ENCODE data around the gene C8A.

C8A gene

DNA sequence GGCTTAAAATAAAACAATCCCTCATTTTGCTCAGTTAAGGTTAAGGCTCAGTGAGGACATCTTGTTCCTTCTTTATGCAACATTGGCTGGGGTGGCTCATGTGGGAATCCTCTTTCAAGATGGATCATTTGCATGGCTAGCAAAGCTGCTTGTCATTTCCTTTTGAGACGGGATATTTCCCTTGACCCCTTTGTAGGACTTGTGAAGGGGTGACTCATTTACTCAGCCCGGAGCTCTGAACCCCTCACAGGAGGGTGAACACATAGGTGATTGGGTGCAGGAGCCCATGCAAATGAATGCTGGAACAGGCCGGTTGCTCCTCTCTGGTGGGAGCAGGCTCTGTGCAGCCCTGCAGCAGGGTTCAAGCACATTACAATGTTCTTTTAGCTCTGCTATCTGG lies 15.8 kb upstream of the C8A start:
- DNase-seq, result no peak

DNA sequence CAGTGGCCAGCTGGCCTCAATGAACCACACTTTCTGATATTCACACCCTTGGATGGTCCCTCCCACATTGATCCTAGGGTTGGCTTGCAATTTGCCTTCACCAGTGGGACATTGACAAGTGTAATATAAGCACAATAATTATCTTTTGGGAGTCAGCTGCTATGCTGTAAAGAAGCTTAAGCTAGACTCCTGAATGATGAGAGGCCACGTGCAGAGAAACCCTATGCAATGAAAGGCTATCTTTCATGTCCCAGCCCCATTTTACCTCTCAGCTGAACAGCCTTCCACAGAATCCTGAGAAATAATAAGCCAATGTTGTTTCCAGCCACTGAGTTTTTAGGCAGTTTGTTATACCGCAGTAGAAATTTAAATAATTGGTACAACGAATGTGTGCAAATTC lies 11.1 kb upstream of the C8A start:
- no peak for DNase-seq

DNA sequence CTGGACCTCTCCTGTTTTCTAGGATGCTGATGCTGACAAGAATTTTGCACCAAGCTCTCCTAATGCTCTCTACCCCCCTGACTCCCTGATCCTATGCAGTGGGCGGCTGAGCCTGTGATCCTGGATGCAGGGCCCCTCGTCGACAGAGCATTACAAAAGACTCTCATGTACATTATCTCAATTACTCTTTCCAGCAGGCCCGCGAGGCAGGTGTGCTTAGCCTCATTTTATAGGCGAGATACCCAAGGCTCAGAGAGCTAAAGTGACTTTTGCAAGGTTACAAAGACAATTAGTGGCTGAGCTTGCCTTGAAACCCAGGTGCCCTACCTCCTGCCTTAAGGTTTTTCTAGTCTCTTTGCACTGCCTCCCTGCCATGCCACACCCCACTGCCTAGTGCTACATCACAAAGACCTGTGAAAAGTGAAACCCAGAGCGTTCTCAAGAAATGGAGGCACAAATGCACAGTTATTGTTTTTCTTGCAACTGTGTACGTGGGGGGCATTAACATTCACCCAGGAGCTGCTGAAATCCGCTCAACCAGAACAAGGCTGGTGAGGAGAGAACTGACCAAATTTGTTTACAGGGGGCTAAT lies 10.0 kb upstream of the C8A start:
- no peak for DNase-seq

DNA sequence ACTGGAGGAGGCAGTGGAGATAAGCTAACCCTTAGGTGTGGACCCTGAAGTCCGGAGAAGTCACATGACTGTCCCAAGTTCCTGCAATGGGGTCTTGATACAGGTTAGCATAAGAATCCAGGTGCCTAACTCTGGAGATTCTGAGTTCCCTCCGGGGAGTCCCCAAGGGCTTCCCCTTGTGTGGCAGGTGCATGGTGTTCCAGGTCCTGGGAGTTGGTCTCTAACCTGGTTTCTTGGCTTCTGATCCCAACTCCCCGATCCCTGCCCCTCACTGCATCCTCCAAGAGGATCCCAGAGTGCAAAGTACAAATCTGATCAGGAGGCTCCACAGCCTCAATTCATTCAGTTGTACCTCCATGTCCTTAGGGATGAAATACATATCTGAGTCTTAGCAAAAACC lies 9.3 kb upstream of the C8A start:
- no peak for DNase-seq

DNA sequence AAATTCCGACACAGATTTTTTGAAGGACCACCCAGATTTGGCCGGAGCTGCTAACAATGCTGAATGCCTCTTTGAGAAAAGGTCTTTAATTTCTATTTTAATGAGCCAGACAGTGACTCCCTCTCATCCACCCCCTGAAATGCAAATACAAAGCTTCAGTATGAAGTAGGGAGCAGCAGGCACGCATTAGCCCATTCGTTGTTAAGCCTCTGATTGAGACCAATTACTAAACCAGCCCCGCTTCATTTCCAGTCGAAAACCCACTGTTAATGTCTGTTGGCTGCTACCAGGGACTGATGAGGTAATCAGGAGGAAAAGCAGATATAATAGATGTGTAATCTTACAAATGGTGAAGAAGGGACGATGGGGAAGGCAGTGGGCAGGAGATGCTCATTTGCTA lies 4.8 kb upstream of the C8A start:
- no peak for DNase-seq

DNA sequence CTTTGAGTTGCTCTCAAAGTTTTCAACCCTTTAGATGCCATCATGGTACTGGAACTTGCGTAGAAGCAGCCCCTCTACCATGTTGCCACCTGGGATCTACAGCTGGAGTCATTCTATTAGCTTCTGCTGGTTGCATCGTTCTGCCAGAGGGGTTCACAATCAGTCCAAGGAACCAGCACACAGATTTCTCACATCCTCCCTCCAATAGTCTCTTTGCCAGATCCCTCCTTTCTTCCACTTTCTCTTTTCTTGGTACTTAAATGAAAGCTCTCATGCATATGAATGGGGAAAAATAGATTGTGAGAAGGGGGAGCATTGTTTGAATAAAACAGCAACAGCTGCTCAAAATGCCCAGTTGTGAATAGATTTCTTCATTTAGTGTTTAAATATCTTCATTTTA lies 4.2 kb upstream of the C8A start:
- no peak for DNase-seq

DNA sequence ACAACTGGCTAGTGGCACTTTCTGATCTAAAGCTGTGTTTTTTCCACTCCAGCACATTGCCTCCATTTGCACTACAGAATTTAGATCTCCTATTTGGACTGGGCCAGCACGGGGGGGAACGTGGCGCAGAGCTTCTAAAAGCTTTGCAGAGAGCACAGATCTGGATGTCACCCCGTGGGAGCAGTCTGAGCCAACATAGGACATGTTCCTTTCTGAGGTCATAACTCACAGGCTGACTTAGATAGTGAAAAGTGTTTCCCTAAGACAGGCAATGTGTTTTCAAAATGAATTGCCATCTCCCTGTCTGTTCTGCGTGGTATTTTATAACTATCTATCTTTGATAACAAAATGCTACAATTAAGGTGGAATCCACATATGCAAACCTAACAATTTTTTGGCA lies 3.7 kb upstream of the C8A start:
- no peak for DNase-seq

DNA sequence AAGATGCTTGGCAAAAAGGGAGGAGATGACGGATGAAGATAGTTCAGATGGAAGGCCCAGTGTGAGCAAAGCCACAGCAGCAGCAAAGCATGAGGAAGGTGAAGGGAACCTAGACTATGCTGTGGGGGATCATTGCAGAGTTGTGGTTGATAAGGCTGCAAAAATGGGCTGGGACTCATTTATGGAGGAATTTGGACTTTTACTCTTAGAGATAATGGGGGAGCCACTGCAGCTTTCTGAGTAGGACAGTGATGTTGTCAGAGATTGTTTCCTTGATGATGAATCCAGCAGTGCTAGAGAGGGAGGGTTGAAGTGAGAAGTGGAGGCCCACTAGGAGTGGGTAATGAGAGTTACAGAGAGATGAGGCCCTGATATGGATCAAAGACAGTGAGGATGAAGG lies 2.1 kb upstream of the C8A start:
- no peak for DNase-seq

DNA sequence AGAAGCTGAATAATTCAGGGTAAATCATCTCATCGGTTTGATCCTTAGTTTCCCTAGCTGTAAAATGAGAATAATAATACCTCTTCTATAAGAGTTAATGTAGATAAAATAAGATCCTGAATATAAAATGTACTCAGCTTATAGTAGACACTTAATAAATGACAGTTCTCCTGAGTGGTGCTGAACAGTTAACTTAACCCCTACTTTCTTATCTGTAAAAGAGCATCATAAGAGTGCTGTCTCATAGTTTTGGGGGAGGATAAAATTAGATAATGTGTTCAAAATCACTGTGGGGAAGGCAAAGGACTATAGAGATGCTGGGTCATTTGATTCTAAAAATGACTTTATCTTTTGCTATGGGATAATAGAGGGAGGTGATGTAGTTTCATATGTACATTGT lies 593 bp downstream of the C8A start:
- DNase-seq, result no peak

DNA sequence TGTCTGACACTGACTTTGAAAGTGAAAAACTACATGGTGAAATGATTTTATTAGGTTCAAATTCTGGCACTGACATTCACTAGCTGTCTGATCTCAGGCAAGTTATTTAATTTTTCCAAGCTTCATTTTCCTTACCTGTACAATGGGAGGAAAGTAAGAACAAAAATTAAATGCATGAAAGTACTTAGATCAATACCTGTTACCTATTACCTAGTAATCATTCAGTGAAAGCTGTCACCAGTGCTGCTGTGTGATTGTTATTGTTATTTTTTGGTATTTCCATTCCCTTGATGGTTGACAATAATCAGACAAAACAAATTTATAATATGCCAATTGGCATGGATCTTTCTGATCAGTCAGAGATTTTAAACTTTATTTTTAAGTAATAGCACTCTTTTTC lies 1.6 kb downstream of the C8A start:
- no peak for DNase-seq

DNA sequence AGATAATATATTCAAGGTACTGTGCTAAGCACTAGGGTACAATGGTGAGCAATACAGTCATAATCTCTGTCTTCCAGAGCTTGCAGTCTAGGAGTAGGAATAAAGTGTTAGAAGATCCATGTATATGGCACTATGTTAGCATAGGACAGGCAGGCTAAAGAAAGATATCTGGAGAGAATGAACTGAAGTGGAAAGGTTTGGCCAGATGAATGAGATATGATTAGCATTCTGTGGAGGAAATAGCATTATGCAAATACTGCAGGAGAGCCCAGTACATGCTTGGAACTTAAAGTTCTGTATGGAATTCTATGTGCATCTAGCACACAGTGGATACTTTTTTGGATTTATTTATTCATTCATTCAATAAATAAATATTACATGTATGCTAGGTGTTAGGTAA lies 4.7 kb downstream of the C8A start:
- no peak for DNase-seq

DNA sequence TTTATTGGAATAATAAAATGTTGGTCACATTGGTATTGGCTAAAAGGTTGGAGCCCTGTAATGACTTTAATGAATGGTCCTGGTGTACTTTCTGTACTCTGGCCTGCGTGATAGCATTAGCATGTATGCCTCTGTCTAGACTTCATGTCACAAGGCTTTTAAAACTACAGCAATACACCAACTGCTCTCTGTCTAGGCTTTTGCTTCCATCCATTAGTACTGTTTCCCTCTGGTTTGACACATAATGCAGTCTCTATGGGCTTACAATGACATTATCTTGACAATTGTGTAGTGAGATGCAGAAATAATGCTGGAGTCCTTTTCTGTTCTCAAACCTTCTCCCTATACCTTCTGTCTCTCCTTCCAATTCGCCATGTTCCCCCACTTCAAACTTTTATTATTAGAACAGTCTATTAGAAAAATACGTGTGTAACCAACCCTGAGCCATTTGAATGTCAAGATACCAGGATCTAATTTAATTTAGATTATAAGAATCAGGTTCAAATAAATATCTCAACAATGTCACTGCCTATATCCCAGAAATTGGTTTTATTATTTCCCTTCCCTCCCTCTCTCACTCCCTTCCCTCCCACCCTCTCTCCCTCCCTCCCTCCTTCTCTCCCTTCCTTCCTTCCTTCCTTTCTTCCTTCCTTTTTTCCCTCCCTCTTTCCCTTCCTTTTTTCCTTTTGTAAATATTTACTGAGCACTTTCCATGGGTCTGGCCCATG lies 8.8 kb downstream of the C8A start:
- DNase-seq, result no peak

DNA sequence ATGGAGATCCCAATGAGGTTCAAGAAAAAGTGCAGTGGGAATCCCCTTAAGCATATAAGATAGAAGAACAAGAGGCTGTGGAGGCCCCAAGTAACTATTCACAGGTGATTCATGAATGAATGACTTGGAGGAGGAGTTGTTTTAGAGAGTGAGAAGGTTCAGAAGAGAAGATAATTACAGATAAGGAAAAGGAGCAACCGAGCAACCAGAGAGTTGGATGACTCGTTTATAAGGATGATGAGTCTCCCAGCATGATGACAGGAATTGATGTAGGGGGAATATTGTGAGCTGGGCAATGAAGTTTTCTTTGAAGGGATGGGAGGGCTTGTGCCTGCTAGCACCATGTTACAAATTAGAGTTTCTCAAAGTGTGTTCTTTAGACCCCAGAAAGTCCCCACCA lies 9.8 kb downstream of the C8A start:
- DNase-seq, result no peak

DNA sequence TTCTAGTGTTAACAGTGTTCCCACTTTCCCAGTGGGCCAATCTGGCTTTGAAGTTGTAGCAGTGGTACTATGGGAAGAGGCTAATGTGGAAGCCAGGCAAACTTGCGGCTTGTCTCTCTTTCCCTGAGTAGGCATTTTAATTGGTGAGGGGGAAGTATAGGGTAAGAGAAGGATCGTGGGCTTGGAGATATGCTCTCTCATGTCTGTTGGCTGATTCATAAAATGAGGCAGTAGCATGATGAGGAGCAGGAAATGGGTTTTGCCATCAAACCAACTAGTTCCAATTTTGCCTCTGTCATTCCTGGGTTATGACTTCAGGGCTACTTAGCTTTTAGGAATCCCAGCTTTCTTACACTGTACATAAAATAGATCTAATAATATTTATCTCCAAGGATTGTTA lies 12.1 kb downstream of the C8A start:
- DNase-seq, result no peak

DNA sequence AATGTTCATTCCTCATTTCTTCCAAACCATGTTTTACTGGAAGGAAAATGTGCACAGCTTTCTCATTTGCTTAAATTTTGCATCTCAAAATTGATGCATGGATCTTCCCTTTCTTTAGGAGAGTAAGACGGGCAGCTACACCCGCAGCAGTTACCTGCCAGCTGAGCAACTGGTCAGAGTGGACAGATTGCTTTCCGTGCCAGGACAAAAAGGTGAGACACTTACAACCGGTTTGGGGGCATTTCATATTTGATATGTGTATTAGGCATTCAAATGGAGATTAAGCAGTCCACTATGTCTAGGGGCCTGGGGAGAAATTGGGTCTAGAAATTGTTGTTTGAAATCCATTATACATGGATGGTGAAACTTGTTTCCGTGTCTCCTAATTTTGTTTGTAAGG lies 12.9 kb downstream of the C8A start:
- no peak for DNase-seq

DNA sequence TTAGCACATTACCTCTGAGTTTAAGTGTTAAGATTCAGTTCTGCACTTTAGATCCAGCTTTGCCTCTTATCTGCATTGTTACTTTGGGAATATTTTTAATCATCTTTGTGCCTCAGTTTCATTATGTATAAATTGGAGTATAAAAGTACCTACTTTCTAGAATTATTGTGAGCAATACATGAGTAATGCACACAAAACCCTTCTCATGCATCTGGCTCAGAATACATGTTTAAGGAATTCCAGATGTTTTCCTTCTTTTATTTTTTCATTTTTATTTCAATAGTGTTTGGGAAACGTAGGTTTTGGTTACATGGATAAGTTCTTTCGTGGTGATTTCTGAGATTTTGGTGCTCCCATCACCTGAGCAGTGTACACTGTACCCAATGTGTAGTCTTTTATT lies 14.2 kb downstream of the C8A start:
- DNase-seq, result no peak

DNA sequence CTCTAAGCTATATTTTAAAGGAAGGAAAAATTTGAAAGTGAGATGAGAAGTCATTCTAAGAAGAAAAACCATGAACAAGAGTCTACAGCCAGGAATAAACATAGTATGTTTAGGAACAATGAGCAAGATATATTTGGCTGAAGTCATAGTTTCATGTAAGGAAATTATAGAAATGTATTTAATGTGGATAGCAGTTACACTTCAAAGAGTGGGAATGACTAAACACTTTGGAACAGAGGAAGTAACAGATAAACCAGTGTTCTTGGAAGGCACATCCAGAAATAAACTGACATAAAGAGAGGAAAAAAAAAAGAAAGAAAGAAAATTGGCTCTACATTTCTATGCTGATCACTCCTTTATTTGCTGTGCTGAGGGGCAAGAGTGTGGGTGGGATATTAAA lies 18.0 kb downstream of the C8A start:
- no peak for DNase-seq

DNA sequence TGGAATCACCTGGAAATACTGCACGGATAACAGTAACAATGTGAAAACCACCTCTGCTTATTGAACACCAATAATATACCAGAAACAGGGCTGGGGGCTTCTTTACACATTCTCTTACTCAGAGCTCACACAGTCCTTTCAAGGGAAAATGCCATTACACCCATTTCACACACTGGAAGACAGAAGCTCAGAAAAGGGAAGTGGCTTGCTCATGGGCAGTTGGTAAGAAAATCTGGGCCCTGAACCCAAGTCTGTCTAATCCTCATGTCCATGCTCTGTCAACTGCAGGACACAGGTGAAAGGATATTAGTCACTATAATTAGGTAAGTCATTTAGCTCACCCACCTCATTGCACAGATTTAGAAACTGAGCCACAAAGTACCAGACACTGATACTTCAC lies 18.6 kb downstream of the C8A start:
- no peak for DNase-seq

DNA sequence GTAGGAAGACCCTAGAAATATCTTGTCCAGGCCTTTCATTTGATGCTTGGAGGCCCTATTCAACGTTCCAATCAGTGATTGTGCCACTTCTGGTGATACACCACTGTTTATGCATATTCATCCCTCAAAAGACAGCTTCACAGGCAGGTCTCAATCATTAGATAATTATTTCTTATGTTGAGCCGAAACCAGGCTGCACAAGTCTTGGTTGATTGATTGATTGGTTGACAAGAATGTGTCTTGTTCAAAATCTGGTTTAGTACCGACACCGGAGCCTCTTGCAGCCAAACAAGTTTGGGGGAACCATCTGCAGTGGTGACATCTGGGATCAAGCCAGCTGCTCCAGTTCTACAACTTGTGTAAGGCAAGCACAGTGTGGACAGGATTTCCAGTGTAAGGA lies 20.1 kb downstream of the C8A start:
- DNase-seq, result no peak

DNA sequence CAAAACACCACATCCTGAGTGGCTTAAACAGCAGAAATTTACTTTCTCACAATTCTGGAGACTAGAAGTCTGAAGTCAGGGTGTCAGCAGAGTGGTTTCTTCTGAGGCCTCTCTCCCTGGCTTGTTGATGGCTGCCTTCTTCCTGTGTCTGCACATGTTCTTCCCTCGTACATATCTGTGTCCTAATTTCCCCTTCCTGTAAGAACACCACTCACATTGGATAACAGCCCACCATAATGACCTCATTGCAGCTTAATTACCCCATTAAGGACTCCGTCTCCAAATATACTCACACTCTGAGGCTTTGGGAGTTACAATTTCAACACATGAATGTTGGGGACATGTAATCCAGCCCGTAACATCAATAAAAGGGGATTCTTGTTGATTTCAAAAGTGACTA lies 23.4 kb downstream of the C8A start:
- DNase-seq, result no peak

DNA sequence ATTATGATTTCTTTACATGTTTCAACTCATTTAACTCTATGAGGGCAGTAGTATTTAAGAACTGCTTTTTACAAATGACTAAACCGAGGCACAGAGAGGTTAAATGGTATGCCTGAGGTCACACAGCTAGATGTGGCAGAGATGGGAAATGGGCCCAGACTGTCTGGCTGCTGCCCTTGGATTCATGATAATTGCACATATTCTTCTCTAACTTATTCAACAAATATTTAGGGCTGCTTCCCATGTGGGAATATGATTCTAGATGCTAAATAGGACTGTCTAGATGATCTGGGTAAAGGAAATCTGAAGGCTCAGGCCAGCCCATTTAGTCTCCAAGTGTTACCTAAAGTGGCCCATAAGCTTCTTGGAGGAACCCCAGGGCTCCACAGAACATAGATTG lies 26.2 kb downstream of the C8A start:
- no peak for DNase-seq

DNA sequence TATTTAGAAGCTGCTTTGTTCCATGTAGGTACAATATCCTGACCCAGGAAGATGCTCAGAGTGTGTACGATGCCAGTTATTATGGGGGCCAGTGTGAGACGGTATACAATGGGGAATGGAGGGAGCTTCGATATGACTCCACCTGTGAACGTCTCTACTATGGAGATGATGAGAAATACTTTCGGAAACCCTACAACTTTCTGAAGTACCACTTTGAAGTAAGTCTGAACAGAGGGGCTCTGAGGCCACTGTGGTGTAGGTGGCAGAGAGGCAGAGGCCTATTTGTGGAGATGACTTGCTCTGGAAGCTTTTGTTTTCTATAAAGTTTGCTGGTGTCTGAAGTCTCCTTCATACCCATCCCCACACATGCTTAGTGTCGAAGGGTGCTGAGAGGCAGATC lies 26.8 kb downstream of the C8A start:
- no peak for DNase-seq

DNA sequence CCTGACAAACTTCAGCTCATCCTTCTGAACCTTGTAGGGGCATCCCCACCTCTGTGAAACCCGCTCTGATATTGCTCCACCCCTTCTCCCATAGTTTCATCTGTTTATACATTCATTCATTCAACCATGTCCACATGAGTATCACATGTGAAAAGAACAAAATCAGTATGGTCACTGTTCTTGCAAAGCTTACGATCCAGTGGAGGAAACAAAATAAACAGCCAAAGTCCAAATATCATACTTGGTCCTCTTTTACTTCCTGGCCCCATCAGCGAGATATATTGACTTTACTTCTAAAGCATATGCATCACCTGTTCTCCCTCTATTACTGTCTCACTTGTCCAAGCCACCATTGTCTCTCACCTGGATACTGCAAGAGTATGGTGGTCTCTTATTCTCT lies 35.6 kb downstream of the C8A start:
- no peak for DNase-seq

DNA sequence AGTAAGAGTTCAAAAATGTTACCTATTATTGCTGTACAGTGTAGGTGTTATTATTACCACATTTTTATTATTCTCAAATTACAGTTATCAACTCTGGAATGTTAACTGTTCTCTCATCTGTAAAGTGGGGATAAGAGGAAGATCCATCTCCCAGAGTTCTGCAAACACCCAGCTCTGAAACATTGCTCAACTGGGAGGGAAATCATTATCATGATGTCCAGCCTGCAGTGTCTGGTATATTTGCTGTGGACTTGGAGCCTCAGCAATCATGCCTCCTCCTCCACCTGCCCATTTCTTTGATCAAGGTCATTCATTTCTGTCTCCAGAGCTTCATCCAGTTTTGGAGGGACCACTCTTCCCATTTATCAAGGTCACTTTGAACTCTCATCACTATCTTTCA lies 39.4 kb downstream of the C8A start:
- no peak for DNase-seq

Data from NCI-H446 (cell line).